ENCODE results near the gene LTA.

The LTA gene

DNA sequence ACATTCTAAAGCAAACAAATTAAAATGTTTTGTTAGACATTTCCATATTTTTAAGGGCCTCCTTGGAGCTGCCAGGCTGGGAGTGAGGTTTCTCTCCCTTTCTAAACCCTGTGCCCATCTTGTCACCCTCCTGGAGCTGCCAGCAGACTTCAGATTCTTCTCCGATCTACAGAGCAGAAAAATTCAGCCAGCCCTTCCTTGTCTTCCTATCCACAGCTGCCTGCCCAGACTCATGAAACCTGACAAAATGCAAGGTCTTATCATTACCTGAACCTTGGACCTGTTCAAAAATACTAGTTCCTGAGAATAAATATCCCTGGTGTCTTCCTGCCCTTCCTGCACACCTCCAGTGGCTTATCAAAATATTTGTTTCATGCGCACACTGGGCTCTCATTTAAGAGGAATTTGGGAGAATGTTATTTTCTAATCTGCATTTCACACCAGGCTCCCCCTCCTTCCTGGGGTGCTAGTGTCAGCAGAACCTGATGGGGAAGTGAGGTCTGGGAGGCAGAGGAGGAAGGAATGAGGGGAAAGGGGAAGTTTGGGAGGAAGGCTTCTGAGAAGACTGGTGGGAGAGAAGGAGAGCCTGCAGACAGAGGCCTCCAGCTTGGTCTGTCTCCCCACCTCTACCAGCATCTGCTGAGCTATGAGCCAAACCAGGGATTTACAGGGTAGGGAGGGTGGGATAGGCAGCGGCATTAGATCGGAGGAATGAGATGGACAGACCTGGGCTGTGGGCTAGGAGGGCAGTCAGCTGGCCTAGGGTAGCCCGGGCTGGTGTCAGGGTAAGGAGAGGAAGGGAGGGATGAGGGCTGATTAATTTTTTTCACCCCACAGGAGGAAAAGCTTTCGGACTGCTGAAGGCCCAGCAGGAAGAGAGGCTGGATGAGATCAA, 42.8 kb downstream of the LTA start, which contains the start of gene AIF1:
AIF1 (plus strand) TSS at position 551 of the 895 bp plus-strand sequence; CDS start at position 647, 96 bp downstream.
- H3K4me3 ChIP-seq (ENCODE audit: low read depth, low read length) = peak within 1 kb of the TSS; percentile 87
- DNase-seq (ENCODE audit: low read depth) = peak; percentile 82
- TF ChIP-seq POLR2A (IDR thresholded peaks at IDR 0.05; ENCODE audit: extremely low read depth, insufficient read length) = no peak
- no peak for TF ChIP-seq CTCF (IDR thresholded peaks at IDR 0.05; ENCODE audit: low read depth, low read length)
- TF ChIP-seq MYC (IDR thresholded peaks at IDR 0.05; ENCODE audit: low read depth, low read length) = no peak
- TF ChIP-seq MAX (IDR thresholded peaks at IDR 0.05; ENCODE audit: low read depth, low read length) = no peak

- DNase-seq (ENCODE audit: low read depth) = peak; percentile 98
- TF ChIP-seq MAX (IDR thresholded peaks at IDR 0.05; ENCODE audit: low read depth, low read length) (peak; percentile 81), MYC (IDR thresholded peaks at IDR 0.05; ENCODE audit: low read depth, low read length) (peak; percentile 95), CTCF (IDR thresholded peaks at IDR 0.05; ENCODE audit: low read depth, low read length) (no peak), POLR2A (IDR thresholded peaks at IDR 0.05; ENCODE audit: extremely low read depth, insufficient read length) (peak; percentile 68)
- H3K4me3 ChIP-seq (ENCODE audit: low read depth, low read length) = peak overlapping the region; percentile 87
Measured at GRCh38 chr6:31615748-31616147, 43.7 kb downstream of the LTA start.

DNA sequence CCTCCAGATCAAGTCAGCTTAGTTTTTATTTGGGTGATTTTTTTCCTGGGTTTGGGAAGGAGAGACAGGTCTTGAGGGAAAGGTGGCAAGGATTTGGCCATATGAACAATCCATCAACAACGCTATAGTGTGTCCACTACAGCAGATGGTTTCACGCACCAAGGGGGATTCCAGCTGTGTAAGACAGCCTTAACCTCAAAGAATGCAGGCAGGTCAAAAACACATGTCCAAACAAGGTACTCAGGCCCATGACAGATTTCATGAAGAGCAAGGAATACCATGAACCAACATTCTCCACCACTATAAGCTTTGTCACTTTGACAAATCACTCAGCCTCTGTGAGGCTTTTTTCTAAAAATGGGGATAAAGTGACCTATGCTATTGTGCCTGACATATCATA, 44.9 kb downstream of the LTA start:
- peak overlapping the region; percentile 87 for H3K4me3 ChIP-seq (ENCODE audit: low read depth, low read length)
- DNase-seq (ENCODE audit: low read depth) = no peak
- TF ChIP-seq MYC (IDR thresholded peaks at IDR 0.05; ENCODE audit: low read depth, low read length) (no peak), POLR2A (IDR thresholded peaks at IDR 0.05; ENCODE audit: extremely low read depth, insufficient read length) (no peak)

GRCh38 chr6:31619805-31620585, 47.9 kb downstream of the LTA start:
- TF ChIP-seq POLR2A (IDR thresholded peaks at IDR 0.05; ENCODE audit: extremely low read depth, insufficient read length) (peak; percentile 76), CTCF (IDR thresholded peaks at IDR 0.05; ENCODE audit: low read depth, low read length) (no peak)
- peak overlapping the region; percentile 75 for H3K4me3 ChIP-seq (ENCODE audit: low read depth, low read length)
- peak; percentile 100 for DNase-seq (ENCODE audit: low read depth)

- DNase-seq (ENCODE audit: low read depth) = peak; percentile 89
- peak within 1 kb of the TSS; percentile 77 for H3K4me3 ChIP-seq (ENCODE audit: low read depth, low read length)
- no peak for TF ChIP-seq CTCF (IDR thresholded peaks at IDR 0.05; ENCODE audit: low read depth, low read length)
- no peak for TF ChIP-seq POLR2A (IDR thresholded peaks at IDR 0.05; ENCODE audit: extremely low read depth, insufficient read length)
- peak; percentile 26 for TF ChIP-seq MYC (IDR thresholded peaks at IDR 0.05; ENCODE audit: low read depth, low read length)
- 0 out of 2 replicates have a peak, but pooled peaks have one; percentile 20 for TF ChIP-seq MAX (IDR thresholded peaks at IDR 0.05; ENCODE audit: low read depth, low read length)
Measured at GRCh38 chr6:31620586-31621319, 48.7 kb downstream of the LTA start, which contains the start of gene PRRC2A. TSS of gene PRRC2A (plus strand) at chr6:31620715. CDS start at chr6:31622790, 2,075 bp downstream.

Measured in NB4 (cell line).